IMR-90 (cell line): Measurements from ENCODE around the gene IGIP. TPM values are rescaled to one million over a fixed set of nuclear protein-coding genes. Genes with fewer than 3 reads are reported as not detected.

Experiments used
- ATAC-seq: fragments of 200-7000 bp; cut with Tn5 transposase; 2 replicates; pipeline ENCODE4 v1.9.1; 2020; ENCODE audit warnings: low read depth, mild to moderate bottlenecking, moderate library complexity
- BruUV-seq: library from RNA; stranded (reverse); fragments of 400-500 nt; replicated peaks from 2 replicates; lab custom pipeline; 2021; lab: Mats Ljungman, UMichigan
- CTCF ChIA-PET: fragments of 300-600 bp; formaldehyde crosslinking; extraction: SDS; loops from one replicate; lab custom pipeline; 2021; ENCODE audit warnings: antibody characterized with exemption; lab: Yijun Ruan, JAX
- POLR2A ChIA-PET: fragments of 300-600 bp; sonication (Branson Sonifier 250); formaldehyde crosslinking; loops from one replicate; lab custom pipeline; 2022; ENCODE audit warnings: antibody characterized with exemption; ENCODE audit not compliant: unreplicated experiment; lab: Charles Lee
- DNase-seq: peaks from one replicate; pipeline ENCODE4 v3.0.0; 2013
- H2AFZ ChIP-seq: replicated peaks from 2 replicates; pipeline ENCODE3; 2013; ENCODE audit warnings: low read length, mild to moderate bottlenecking; ENCODE audit not compliant: poor library complexity
- H2AK5ac ChIP-seq: 2 replicates; pipeline ENCODE4 v1.6.1; 2013; ENCODE audit warnings: low read depth, low read length, inconsistent platforms
- H2AK9ac ChIP-seq: replicated peaks from 2 replicates; pipeline ENCODE3; 2013; ENCODE audit warnings: mild to moderate bottlenecking, low read depth, low read length, moderate library complexity; ENCODE audit not compliant: poor library complexity
- H2BK120ac ChIP-seq: 2 replicates; pipeline ENCODE4 v1.6.1; 2013; ENCODE audit warnings: low read depth, low read length, inconsistent platforms
- H2BK15ac ChIP-seq: 3 replicates; pipeline ENCODE4 v1.6.1; 2013; ENCODE audit warnings: low read depth, low read length, inconsistent platforms
- H2BK20ac ChIP-seq: 2 replicates; pipeline ENCODE4 v1.6.1; 2013; ENCODE audit warnings: low read depth, mild to moderate bottlenecking, inconsistent platforms, low read length, moderate library complexity
- H2BK5ac ChIP-seq: 2 replicates; pipeline ENCODE4 v1.6.1; 2013; ENCODE audit warnings: mild to moderate bottlenecking, low read depth, low read length, inconsistent platforms; ENCODE audit not compliant: poor library complexity, severe bottlenecking
- H3K14ac ChIP-seq: replicated peaks from 2 replicates; pipeline ENCODE4 v1.6.1; 2013; ENCODE audit warnings: low read depth, low read length, inconsistent platforms
- H3K18ac ChIP-seq: 2 replicates; pipeline ENCODE4 v1.6.1; 2013; ENCODE audit warnings: low read depth, low read length, control low read depth
- H3K23ac ChIP-seq: 2 replicates; pipeline ENCODE4 v1.6.1; 2013; ENCODE audit warnings: low read depth, low read length, inconsistent platforms
- H3K27ac ChIP-seq: 2 replicates; pipeline ENCODE4 v1.5.1; 2013; ENCODE audit warnings: mild to moderate bottlenecking, control low read depth, low read length; ENCODE audit not compliant: insufficient read depth
- H3K27me3 ChIP-seq: 2 replicates; pipeline ENCODE4 v1.6.1; 2013; ENCODE audit warnings: low read length; ENCODE audit not compliant: control insufficient read depth, insufficient read depth
- H3K36me3 ChIP-seq: 2 replicates; pipeline ENCODE4 v1.6.1; 2013; ENCODE audit warnings: low read length, mixed read lengths; ENCODE audit not compliant: control insufficient read depth, insufficient read depth
- H3K4ac ChIP-seq: 2 replicates; pipeline ENCODE4 v1.6.1; 2013; ENCODE audit warnings: low read depth, low read length, inconsistent platforms
- H3K4me1 ChIP-seq: 2 replicates; pipeline ENCODE4 v1.6.1; 2013; ENCODE audit warnings: low read length, mixed read lengths; ENCODE audit not compliant: control insufficient read depth, insufficient read depth
- H3K4me2 ChIP-seq: 2 replicates; pipeline ENCODE4 v1.6.1; 2013; ENCODE audit warnings: low read depth, mild to moderate bottlenecking, control low read depth, low read length, moderate library complexity
- H3K4me3 ChIP-seq: 2 replicates; pipeline ENCODE4 v1.5.1; 2013; ENCODE audit warnings: low read depth, mild to moderate bottlenecking, control low read depth, low read length, moderate library complexity; ENCODE audit not compliant: insufficient read depth
- H3K56ac ChIP-seq: 2 replicates; pipeline ENCODE4 v1.6.1; 2013; ENCODE audit warnings: low read length, inconsistent platforms; ENCODE audit not compliant: insufficient read depth; ENCODE audit errors: extremely low read depth
- H3K79me1 ChIP-seq, 2 experiments: 2 replicates each; pipeline ENCODE4 v1.6.1; 2013; ENCODE audit warnings: low read length in 2 of 2, inconsistent platforms in 1 of 2, low read depth in 1 of 2
- H3K9ac ChIP-seq: 2 replicates; pipeline ENCODE4 v1.6.1; 2013; ENCODE audit warnings: low read depth, low read length, control low read depth
- H3K9me1 ChIP-seq: 2 replicates; pipeline ENCODE4 v1.6.1; 2013; ENCODE audit warnings: low read length, inconsistent platforms; ENCODE audit not compliant: insufficient read depth
- H3K9me3 ChIP-seq: 2 replicates; pipeline ENCODE4 v1.6.1; 2013; ENCODE audit warnings: low read length; ENCODE audit not compliant: control insufficient read depth, insufficient read depth
- H4K20me1 ChIP-seq: 2 replicates; pipeline ENCODE4 v1.6.1; 2013; ENCODE audit warnings: low read length, inconsistent platforms; ENCODE audit not compliant: insufficient read depth
- H4K5ac ChIP-seq: 2 replicates; pipeline ENCODE4 v1.6.1; 2013; ENCODE audit warnings: mild to moderate bottlenecking, low read depth, low read length, control low read depth
- H4K8ac ChIP-seq, 2 experiments: 2 replicates each; pipeline ENCODE4 v1.6.1; 2013; ENCODE audit warnings: low read depth in 2 of 2, low read length in 2 of 2, control low read depth in 1 of 2, inconsistent platforms in 1 of 2
- H4K91ac ChIP-seq: 2 replicates; pipeline ENCODE4 v1.6.1; 2013; ENCODE audit warnings: low read depth, low read length, inconsistent platforms; ENCODE audit not compliant: insufficient read depth
- BHLHE40 ChIP-seq: fragments of 150-350 bp; IDR thresholded peaks from 2 replicates; pipeline ENCODE4 v1.6.1; 2016; ENCODE audit warnings: mild to moderate bottlenecking, low read depth, low read length
- CEBPB ChIP-seq: IDR thresholded peaks from 2 replicates; pipeline ENCODE4 v1.6.1; 2012; ENCODE audit warnings: low read depth, low read length, improper control_type of control experiment
- FOS ChIP-seq: fragments of 150-350 bp; IDR thresholded peaks from 2 replicates; pipeline ENCODE4 v1.6.1; 2016; ENCODE audit warnings: low read depth, low read length
- MAZ ChIP-seq: IDR thresholded peaks from 2 replicates; pipeline ENCODE4 v1.6.1; 2012; ENCODE audit warnings: low read depth, mild to moderate bottlenecking, low read length, improper control_type of control experiment, moderate library complexity, borderline replicate concordance
- MXI1 ChIP-seq: IDR thresholded peaks from 2 replicates; pipeline ENCODE4 v1.6.1; 2012; ENCODE audit warnings: low read depth, mild to moderate bottlenecking, low read length, moderate library complexity, borderline replicate concordance
- NFE2L2 ChIP-seq: fragments of 150-350 bp; IDR thresholded peaks from 2 replicates; pipeline ENCODE4 v1.6.1; 2016; ENCODE audit warnings: low read depth, mild to moderate bottlenecking, low read length
- POLR2A ChIP-seq: IDR thresholded peaks from 2 replicates; pipeline ENCODE4 v1.6.1; 2012; ENCODE audit warnings: mild to moderate bottlenecking, low read depth, low read length
- RAD21 ChIP-seq: IDR thresholded peaks from 2 replicates; pipeline ENCODE4 v1.6.1; 2012; ENCODE audit warnings: low read length, improper control_type of control experiment
- RCOR1 ChIP-seq: IDR thresholded peaks from 2 replicates; pipeline ENCODE4 v1.6.1; 2012; ENCODE audit warnings: mild to moderate bottlenecking, low read length, improper control_type of control experiment; ENCODE audit not compliant: insufficient replicate concordance
- RFX5 ChIP-seq: IDR thresholded peaks from 2 replicates; pipeline ENCODE4 v1.8.0; 2012; ENCODE audit warnings: low read depth, mild to moderate bottlenecking, low read length, moderate library complexity
- SMC3 ChIP-seq: fragments of 150-350 bp; IDR thresholded peaks from 2 replicates; pipeline ENCODE4 v1.6.1; 2016; ENCODE audit warnings: low read depth, mild to moderate bottlenecking, antibody characterized with exemption, low read length, moderate library complexity
- WGBS, 2 experiments: methylation state at CpG; one replicate each; pipeline versions ENCODE4 v1.1.5 to v1.1.7; 2013; ENCODE audit warnings: missing lambda C conversion rate in 2 of 2; ENCODE audit not compliant: insufficient read length in 1 of 2; ENCODE audit errors: extremely low coverage in 2 of 2; 5-methylcytosine and 5-hydroxymethylcytosine counted together
- dilution Hi-C: fragments of 300-500 bp; cut with HindIII; formaldehyde crosslinking; loops from one replicate; pipeline ENCODE4 v1.14.3; 2018; ENCODE audit warnings: low sequenced_read_pairs; ENCODE audit not compliant: unreplicated experiment
- in situ Hi-C: fragments of 300-500 bp; cut with MboI; formaldehyde crosslinking; loops from 3 replicates; pipeline ENCODE4 v1.14.3; 2019; ENCODE audit warnings: low sequenced_read_pairs, inconsistent platforms, mixed read lengths
- intact Hi-C: fragments of 100-400 bp; cut with micrococcal nuclease; formaldehyde crosslinking; loops from 2 replicates; pipeline ENCODE4 v1.10.0; 2022
- polyA plus RNA-seq, 3 experiments: library from polyadenylated mRNA; depleted of rRNA; stranded (reverse); fragments of >200 nt; gene quantifications; 2 replicates each; pipeline ENCODE4 v1.2.3, GENCODE V29; 2012; ENCODE audit warnings: low replicate concordance in 1 of 3
- total RNA-seq: library from RNA; depleted of rRNA; stranded (reverse); fragments of >200 nt; gene quantifications from 2 replicates; pipeline ENCODE4 v1.2.3, GENCODE V29; 2012
- TF ChIP-seq, protein P1 (sequence below): fragments of 150-350 bp; IDR thresholded peaks from 2 replicates; pipeline ENCODE4 v1.6.1; 2016; ENCODE audit warnings: low read depth, mild to moderate bottlenecking, low read length, moderate library complexity, borderline replicate concordance
- TF ChIP-seq, protein P2 (sequence below): fragments of 150-350 bp; IDR thresholded peaks from 2 replicates; pipeline ENCODE4 v1.6.1; 2017; ENCODE audit warnings: mild to moderate bottlenecking, antibody characterized with exemption, low read length, low read depth
- TF ChIP-seq, protein P3 (sequence below): conservative IDR thresholded peaks from 2 replicates; pipeline ENCODE4 v1.5.1; 2012; ENCODE audit warnings: mild to moderate bottlenecking, low read depth, low read length, improper control_type of control experiment

The IGIP gene
- total and polyA plus RNA-seq, 2 of the 4 experiments (the other 2 are of a cell fraction): 1.2 to 5.0 TPM

DNA sequence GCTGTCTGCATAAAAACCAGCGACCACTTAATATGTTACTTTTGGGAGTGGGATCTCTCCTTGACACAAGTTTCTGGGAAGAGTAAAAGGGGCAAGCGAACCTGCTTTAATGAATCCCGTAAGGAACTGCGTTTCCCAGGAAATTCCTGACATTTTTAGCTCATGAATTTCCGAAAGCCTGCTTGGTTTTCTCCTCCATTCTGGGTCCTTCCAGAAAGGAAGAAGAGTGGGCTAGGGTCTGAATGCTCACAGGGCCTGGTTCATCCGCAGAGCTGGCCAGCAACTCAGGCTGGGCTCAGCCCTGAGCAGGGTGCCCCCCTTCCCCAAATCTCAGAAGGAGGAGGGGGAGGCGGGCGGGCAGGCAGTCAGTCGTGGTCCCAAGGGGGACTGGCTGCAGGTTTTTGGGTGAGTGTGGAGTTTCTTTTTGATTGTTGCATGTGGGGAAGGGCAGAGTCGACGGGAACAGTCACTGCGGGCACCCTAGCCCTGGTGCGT lies 13.0 kb upstream of the IGIP start:
- H2BK5ac ChIP-seq: peak overlapping the region; percentile 92
- peak overlapping the region; percentile 92 for H3K9ac ChIP-seq
- peak overlapping the region; percentile 88 for H4K91ac ChIP-seq
- no peaks in the 10 kb centered on the region for H3K27me3 ChIP-seq
- H4K8ac ChIP-seq: peak overlapping the region; percentile 59 to 89; a peak in 3 of 4 replicates
- WGBS, 2 experiments: 0% methylated on average over 1 of the region's 13 CpGs; no CpG with 5 or more reads in 1 of the 2 experiments
- dilution Hi-C loops (no loop called here), intact Hi-C loops (no loop called here), in situ Hi-C loops (loop anchor here (25.0 kb wide), 1 partner anchor 475 kb away; the partner anchor contains the start of gene CXXC5)
- peak overlapping the region; percentile 37 for H3K18ac ChIP-seq
- H3K4me3 ChIP-seq: peak overlapping the region; percentile 87
- peaks cover 8% of the 10 kb centered on the region for H3K4me1 ChIP-seq
- H3K4me2 ChIP-seq: peak overlapping the region; percentile 99
- H3K4ac ChIP-seq: peak overlapping the region; percentile 97
- H4K20me1 ChIP-seq: peaks cover 38% of the 10 kb centered on the region
- peak overlapping the region; percentile 97 for H3K23ac ChIP-seq
- peak overlapping the region; percentile 96 for H3K27ac ChIP-seq
- TF ChIP-seq RCOR1 (no peak), SMC3 (no peak), FOS (no peak), POLR2A (no peak), MXI1 (no peak), BHLHE40 (no peak), MAZ (no peak), RFX5 (no peak), NFE2L2 (no peak), RAD21 (no peak), CEBPB (no peak)
- TF ChIP-seq, protein P1, sequence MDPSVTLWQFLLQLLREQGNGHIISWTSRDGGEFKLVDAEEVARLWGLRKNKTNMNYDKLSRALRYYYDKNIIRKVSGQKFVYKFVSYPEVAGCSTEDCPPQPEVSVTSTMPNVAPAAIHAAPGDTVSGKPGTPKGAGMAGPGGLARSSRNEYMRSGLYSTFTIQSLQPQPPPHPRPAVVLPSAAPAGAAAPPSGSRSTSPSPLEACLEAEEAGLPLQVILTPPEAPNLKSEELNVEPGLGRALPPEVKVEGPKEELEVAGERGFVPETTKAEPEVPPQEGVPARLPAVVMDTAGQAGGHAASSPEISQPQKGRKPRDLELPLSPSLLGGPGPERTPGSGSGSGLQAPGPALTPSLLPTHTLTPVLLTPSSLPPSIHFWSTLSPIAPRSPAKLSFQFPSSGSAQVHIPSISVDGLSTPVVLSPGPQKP: no peak
- TF ChIP-seq, protein P2, sequence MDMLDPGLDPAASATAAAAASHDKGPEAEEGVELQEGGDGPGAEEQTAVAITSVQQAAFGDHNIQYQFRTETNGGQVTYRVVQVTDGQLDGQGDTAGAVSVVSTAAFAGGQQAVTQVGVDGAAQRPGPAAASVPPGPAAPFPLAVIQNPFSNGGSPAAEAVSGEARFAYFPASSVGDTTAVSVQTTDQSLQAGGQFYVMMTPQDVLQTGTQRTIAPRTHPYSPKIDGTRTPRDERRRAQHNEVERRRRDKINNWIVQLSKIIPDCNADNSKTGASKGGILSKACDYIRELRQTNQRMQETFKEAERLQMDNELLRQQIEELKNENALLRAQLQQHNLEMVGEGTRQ: no peak
- TF ChIP-seq, protein P3, sequence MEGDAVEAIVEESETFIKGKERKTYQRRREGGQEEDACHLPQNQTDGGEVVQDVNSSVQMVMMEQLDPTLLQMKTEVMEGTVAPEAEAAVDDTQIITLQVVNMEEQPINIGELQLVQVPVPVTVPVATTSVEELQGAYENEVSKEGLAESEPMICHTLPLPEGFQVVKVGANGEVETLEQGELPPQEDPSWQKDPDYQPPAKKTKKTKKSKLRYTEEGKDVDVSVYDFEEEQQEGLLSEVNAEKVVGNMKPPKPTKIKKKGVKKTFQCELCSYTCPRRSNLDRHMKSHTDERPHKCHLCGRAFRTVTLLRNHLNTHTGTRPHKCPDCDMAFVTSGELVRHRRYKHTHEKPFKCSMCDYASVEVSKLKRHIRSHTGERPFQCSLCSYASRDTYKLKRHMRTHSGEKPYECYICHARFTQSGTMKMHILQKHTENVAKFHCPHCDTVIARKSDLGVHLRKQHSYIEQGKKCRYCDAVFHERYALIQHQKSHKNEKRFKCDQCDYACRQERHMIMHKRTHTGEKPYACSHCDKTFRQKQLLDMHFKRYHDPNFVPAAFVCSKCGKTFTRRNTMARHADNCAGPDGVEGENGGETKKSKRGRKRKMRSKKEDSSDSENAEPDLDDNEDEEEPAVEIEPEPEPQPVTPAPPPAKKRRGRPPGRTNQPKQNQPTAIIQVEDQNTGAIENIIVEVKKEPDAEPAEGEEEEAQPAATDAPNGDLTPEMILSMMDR: no peak
- peaks cover 9 to 65% of the 10 kb centered on the region in 2 experiments for H3K79me1 ChIP-seq
- CTCF ChIA-PET: interaction anchor here (0.6 to 1.4 kb wide), 3 partner anchors 8 to 234 kb away, joined by 3 to 4 read pairs (median 3); partner anchors contain the start of gene HBEGF
- H2AK9ac ChIP-seq: peak overlapping the region; percentile 99
- H3K56ac ChIP-seq: peak overlapping the region; percentile 39; the same call in 1 of the 2 replicates
- peak overlapping the region; percentile 40; the same call in 1 of the 3 replicates for H2BK15ac ChIP-seq
- peak overlapping the region; percentile 67; the same call in 1 of the 2 replicates for H2BK20ac ChIP-seq
- H2AK5ac ChIP-seq: peak overlapping the region; percentile 96
- POLR2A ChIA-PET: no interaction called here
- ATAC-seq: no peak
- H3K36me3 ChIP-seq: peaks cover 2% of the 10 kb centered on the region; the same call in 1 of the 2 replicates
- peaks cover 6% of the 10 kb centered on the region; the same call in 1 of the 2 replicates for H3K9me1 ChIP-seq
- H2BK120ac ChIP-seq: peak overlapping the region; percentile 73
- peak overlapping the region; percentile 92 for H2AFZ ChIP-seq
- H3K9me3 ChIP-seq: no peaks in the 10 kb centered on the region
- H4K5ac ChIP-seq: peak overlapping the region; percentile 81
- DNase-seq: peak; percentile 34
- H3K14ac ChIP-seq: peak overlapping the region; percentile 57
- BruUV-seq: no TSS peak
